NOMO-1 treated with dmso at 0.1 percent for 144 hours (cell line): ENCODE data around the gene MAN2A1.

Experiments used
- DNase-seq: peaks from one replicate; lab custom pipeline; 2025; ENCODE audit not compliant: unreplicated experiment; lab: John Stamatoyannopoulos, UW

Gene MAN2A1

GRCh38 chr5:109900461-109900860 is 210.7 kb downstream of the MAN2A1 start:
- DNase-seq = no peak

GRCh38 chr5:109900911-109901627 is 211.3 kb downstream of the MAN2A1 start:
- no peak for DNase-seq

GRCh38 chr5:109901628-109901981 is 211.9 kb downstream of the MAN2A1 start:
- DNase-seq = no peak

GRCh38 chr5:109903061-109903460 is 213.3 kb downstream of the MAN2A1 start:
- DNase-seq = no peak

- no peak for DNase-seq
Measured at GRCh38 chr5:109905906-109906305, 216.2 kb downstream of the MAN2A1 start.

GRCh38 chr5:109907189-109907588 is 217.5 kb downstream of the MAN2A1 start:
- DNase-seq = no peak

GRCh38 chr5:109907731-109908130 is 218.0 kb downstream of the MAN2A1 start:
- DNase-seq = no peak

- no peak for DNase-seq
Measured at GRCh38 chr5:109908366-109908765, 218.6 kb downstream of the MAN2A1 start.

- no peak for DNase-seq
Measured at GRCh38 chr5:109910874-109911273, 221.1 kb downstream of the MAN2A1 start.

GRCh38 chr5:109911731-109912130 is 222.0 kb downstream of the MAN2A1 start:
- DNase-seq = no peak

- DNase-seq = no peak
Measured at GRCh38 chr5:109914906-109915305, 225.2 kb downstream of the MAN2A1 start.

GRCh38 chr5:109916481-109917153 is 226.9 kb downstream of the MAN2A1 start:
- no peak for DNase-seq
